GM13977 (cell line): Measurements from ENCODE around the gene EPB41L5.

Experiments
- DNase-seq: peaks from one replicate; pipeline ENCODE4 v3.0.0; 2012; ENCODE audit warnings: low spot score
- in situ Hi-C: fragments of 300-500 bp; cut with MboI; formaldehyde crosslinking; loops from one replicate; pipeline ENCODE4 v1.12.0; 2022; ENCODE audit warnings: low sequenced_read_pairs, low pct_unique_long_range_greater_than_20kb, mixed read lengths, inconsistent platforms; ENCODE audit not compliant: unreplicated experiment
- TF ChIP-seq, protein P1 (sequence below): IDR thresholded peaks from 2 replicates; pipeline ENCODE4 v1.5.1; 2012; ENCODE audit warnings: mild to moderate bottlenecking, control low read depth; ENCODE audit not compliant: insufficient read depth; ENCODE audit errors: extremely low read depth, missing control alignments

The EPB41L5 gene

DNA sequence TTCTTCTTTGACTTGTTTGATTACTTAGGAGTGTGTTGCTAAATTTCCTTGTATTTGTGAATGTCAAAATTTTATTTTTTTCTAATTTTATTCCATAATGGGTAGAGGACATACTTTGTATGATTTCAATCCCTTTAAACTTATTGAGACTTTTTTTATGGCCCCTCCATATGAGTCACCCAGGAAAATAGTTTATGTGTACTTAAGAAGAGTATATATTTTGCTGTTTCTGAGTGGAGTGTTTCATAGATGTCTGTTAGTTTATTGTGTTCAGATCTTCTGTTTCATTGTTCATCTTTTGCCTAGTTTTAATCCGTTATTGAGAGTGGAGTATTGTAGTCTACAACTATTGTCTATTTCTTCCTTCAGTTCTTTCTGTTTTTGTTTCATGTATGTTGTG, 81.9 kb downstream of the EPB41L5 start:
- TF ChIP-seq, protein P1, sequence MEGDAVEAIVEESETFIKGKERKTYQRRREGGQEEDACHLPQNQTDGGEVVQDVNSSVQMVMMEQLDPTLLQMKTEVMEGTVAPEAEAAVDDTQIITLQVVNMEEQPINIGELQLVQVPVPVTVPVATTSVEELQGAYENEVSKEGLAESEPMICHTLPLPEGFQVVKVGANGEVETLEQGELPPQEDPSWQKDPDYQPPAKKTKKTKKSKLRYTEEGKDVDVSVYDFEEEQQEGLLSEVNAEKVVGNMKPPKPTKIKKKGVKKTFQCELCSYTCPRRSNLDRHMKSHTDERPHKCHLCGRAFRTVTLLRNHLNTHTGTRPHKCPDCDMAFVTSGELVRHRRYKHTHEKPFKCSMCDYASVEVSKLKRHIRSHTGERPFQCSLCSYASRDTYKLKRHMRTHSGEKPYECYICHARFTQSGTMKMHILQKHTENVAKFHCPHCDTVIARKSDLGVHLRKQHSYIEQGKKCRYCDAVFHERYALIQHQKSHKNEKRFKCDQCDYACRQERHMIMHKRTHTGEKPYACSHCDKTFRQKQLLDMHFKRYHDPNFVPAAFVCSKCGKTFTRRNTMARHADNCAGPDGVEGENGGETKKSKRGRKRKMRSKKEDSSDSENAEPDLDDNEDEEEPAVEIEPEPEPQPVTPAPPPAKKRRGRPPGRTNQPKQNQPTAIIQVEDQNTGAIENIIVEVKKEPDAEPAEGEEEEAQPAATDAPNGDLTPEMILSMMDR: no peak
- in situ Hi-C loops: no loop called here
- DNase-seq: no peak

DNA sequence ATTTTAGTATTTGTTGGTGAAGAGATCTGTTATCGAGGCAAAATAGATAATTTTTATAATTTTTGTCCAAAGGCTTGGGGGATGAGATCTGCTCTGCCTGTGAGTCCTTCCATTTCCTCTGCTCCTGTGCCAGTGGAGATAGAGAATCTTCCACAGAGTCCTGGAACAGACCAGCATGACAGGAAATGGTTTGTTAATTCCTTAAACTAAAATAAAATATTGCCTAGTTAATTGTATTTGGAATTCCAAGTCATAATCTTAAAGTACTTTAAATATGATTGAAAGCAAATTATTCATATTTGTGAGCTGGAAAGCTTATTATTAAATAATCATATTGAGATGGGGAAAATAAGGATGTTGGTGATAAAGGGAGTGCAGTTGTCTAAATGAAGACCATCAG, 87.8 kb downstream of the EPB41L5 start:
- in situ Hi-C loops: no loop called here
- no peak for DNase-seq
- TF ChIP-seq, protein P1: no peak

DNA sequence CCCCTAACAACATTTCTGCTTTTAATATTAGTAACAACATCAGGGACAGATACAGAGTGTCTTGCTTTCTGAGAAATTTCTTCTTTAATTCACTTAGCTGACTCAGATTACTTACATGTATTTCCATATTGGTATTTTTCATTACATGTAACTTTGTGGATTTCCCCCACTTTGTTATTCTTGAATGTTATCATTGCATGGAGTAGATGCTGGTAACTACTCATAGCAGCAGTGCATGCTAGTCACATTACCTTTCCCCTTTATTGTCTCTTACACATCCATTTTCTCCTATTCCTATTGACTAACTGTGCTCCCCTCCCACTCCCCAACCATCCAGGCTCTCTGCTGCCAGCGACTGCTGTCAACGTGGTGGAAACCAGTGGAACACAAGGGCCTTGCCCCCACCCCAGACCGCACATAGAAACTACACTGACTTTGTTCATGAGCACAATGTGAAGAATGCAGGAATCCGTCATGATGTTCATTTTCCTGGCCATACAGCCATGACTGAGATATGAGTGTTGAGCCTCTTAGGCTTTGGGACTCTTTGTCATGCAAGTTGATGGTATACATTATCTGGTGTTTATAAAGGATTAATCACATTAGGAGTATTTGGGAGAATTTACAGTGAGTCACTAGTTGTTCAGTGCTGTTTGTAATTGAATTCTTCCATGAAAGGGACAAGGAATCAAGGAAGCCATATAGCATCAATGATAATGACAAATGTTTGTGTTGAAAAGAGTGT, 91.0 kb downstream of the EPB41L5 start:
- in situ Hi-C loops: no loop called here
- TF ChIP-seq, protein P1: no peak
- no peak for DNase-seq

DNA sequence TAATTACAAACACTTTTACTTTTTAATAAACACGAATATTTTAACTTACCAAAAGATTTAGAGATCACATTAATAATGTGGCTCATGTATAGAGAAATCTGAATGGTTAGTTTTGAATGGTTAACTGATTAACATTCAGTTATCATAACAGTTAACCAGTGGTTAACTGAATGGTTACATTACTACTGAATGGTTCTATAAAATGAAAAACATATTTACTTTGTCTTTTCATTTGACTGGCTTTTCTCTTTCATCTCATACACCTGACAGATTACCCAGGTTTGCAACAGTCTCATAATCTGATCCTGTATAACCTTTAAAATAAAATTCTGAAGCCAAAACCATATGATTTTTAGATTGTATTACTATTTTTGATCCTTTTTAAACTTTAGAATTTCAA, 91.9 kb downstream of the EPB41L5 start:
- in situ Hi-C loops: loop anchor here (5.0 kb wide), 1 partner anchor 73 kb away; no protein-coding TSS in a partner anchor
- TF ChIP-seq, protein P1: no peak
- DNase-seq: no peak

DNA sequence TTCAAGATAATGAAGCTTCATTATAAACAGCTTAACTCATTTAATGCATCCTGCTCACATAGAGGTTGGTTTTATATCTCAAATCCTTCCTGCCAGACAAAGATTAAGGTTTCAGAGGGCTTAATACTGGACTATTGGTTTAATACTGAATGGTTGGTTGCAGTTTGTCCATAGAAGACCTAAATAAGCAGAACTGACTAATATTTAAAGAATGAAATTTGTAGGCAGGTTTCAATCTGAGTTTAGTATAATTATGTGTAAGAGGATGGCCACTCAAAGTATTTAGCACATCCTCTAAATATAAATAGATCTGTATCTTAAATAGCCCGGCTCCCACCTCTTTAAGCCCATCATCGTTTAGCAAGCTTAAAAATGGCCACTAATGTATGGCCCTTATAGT, 92.5 kb downstream of the EPB41L5 start:
- TF ChIP-seq, protein P1: no peak
- in situ Hi-C loops: loop anchor here (5.0 kb wide), 1 partner anchor 72 kb away; no protein-coding TSS in a partner anchor
- DNase-seq: peak; percentile 17

DNA sequence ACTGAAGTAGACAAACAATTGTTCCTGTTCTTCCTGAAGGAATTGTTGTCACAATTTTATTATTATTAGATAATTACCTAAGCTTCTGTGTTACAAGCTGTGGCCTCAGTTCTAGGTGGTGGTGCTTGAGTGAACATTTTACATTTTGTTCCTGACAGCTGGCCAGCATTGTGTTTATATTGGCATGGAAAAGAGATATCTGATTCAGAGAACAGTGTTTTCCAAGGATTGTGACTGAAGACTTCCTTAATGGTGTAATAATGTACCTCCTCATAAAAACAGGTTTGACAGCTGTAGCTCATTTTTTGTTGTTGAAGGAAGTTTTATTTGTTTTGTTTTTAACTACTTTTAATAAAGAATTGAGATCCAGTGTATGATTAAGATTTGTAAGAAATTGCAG, 95.2 kb downstream of the EPB41L5 start:
- no peak for DNase-seq
- TF ChIP-seq, protein P1: no peak
- in situ Hi-C loops: loop anchor here (5.0 kb wide), 1 partner anchor 69 kb away; no protein-coding TSS in a partner anchor
